Epithelial cell of proximal tubule (primary cell): ENCODE measurements around the gene PGM5. TPM values are rescaled to one million over a fixed set of nuclear protein-coding genes. Genes with fewer than 3 reads are reported as not detected.

Experiments
- DNase-seq: peaks from one replicate; pipeline ENCODE4 v3.0.0-alpha.2; 2011; ENCODE audit warnings: low read depth
- H3K4me3 ChIP-seq: 2 replicates; pipeline ENCODE4 v1.5.1; 2011; ENCODE audit warnings: low read depth, mild to moderate bottlenecking, low read length
- CTCF ChIP-seq: conservative IDR thresholded peaks from 2 replicates; pipeline ENCODE4 v1.5.1; 2012; ENCODE audit warnings: low read depth, mild to moderate bottlenecking, low read length
- total RNA-seq: library from RNA; depleted of rRNA; stranded (reverse); fragments of >200 nt; gene quantifications from 2 replicates; pipeline ENCODE4 v1.2.3, GENCODE V29; 2015

The PGM5 gene
- total RNA-seq, 1 donor from 2014 or later: not detected

GRCh38 chr9:68416936-68417564, 60.6 kb downstream of the PGM5 start:
- TF ChIP-seq CTCF: peak; percentile 61
- no peak overlapping the region for H3K4me3 ChIP-seq
- no peak for DNase-seq

- no peak for TF ChIP-seq CTCF
Observed at GRCh38 chr9:68417762-68418161, 61.4 kb downstream of the PGM5 start.

GRCh38 chr9:68418259-68418845, 61.9 kb downstream of the PGM5 start:
- TF ChIP-seq CTCF: no peak
- no peak for DNase-seq

More at GRCh38 chr9:68417762-68418161, 61.4 kb downstream of the PGM5 start:
- H3K4me3 ChIP-seq: no peak overlapping the region
- no peak for DNase-seq

GRCh38 chr9:68419901-68420300, 63.5 kb downstream of the PGM5 start:
- DNase-seq: no peak
- TF ChIP-seq CTCF: no peak
- H3K4me3 ChIP-seq: no peak overlapping the region

More at GRCh38 chr9:68418259-68418845, 61.9 kb downstream of the PGM5 start:
- H3K4me3 ChIP-seq: no peak overlapping the region

- no peak for TF ChIP-seq CTCF
- no peak for DNase-seq
- no peak overlapping the region for H3K4me3 ChIP-seq
Observed at GRCh38 chr9:68426755-68427154, 70.3 kb downstream of the PGM5 start.

GRCh38 chr9:68427216-68427977, 71.0 kb downstream of the PGM5 start:
- no peak for DNase-seq
- no peak for TF ChIP-seq CTCF
- H3K4me3 ChIP-seq: no peak overlapping the region

- H3K4me3 ChIP-seq: no peak overlapping the region
- no peak for DNase-seq
- no peak for TF ChIP-seq CTCF
Observed at GRCh38 chr9:68428481-68428880, 72.1 kb downstream of the PGM5 start.
